SK-N-MC (cell line): ENCODE data around the gene AGGF1.

Experiments used
- EZH2 ChIP-seq: fragments of 200-600 bp; sonication (generic); IDR thresholded peaks from one replicate; pipeline ENCODE4 v1.6.1; 2017; ENCODE audit warnings: antibody characterized with exemption
- FOXP2 ChIP-seq: optimal IDR thresholded peaks from 2 replicates; pipeline ENCODE3; 2011; ENCODE audit warnings: mild to moderate bottlenecking, moderate library complexity; ENCODE audit not compliant: insufficient read depth; ENCODE audit errors: extremely low read length, control extremely low read depth
- POLR2AphosphoS5 ChIP-seq: IDR thresholded peaks from 2 replicates; pipeline ENCODE4 v1.6.1; 2012; ENCODE audit warnings: mild to moderate bottlenecking, low read depth, low read length, borderline replicate concordance

GRCh38 chr5:77086689-77087483 lies 56.7 kb downstream of the AGGF1 start, which contains the start of gene ZBED3:
- TF ChIP-seq EZH2 (no peak), POLR2AphosphoS5 (peak; percentile 68), FOXP2 (no peak)
